ENCODE measurements around the gene PARN. TPM values are rescaled to one million over a fixed set of nuclear protein-coding genes. Genes with fewer than 3 reads are reported as not detected.
"Not testable (repeated sequence)": the region's sequence is repeated elsewhere in the genome, so short reads cannot be mapped to it uniquely, and the experiment has no call there.

The PARN gene
- total RNA-seq, 2 donors from 2014 or later: 22.4 to 51.2 TPM

DNA sequence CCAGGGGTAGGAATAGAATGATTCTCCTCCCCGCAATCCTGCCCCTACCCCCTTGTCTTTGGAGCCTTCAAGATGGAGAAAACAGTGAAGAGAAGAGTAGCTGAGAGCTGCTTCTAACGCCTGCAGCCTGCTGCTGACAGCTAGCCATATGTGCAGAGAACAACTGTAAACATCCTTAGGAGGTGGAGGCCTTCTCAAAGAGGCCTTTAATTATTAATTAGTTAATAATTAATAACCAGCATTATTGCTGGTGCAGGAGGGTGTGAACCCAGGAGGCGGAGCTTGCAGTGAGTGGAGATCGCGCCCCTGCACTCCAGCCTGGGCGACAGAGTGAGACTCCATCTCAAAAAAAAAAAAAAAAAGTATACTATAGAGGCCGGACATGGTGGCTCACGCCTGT is 11.1 kb upstream of the PARN start:
- H3K4me3 ChIP-seq: no peak overlapping the region

DNA sequence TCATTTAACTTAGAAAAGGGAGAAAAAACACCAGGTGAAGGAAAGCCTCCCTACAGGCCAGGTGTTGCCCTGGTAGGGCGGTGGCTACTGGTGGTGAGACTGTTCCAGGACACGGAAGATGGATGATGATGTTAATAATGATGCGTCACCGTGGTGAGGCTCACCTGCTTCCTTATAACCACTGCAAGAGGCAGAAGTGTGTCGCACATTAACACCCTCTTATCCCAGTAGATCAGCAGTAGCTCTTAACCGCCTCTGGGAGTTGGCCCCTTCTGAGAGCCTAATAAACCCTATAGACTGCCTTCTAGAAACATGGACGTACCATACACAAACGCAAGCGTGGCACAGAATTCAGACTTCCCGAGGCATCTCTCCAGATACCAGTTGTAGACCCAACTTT is 10.5 kb upstream of the PARN start:
- intact Hi-C loops (cut with DNase I): no loop called here
- no peaks in the 10 kb centered on the region for H3K4me1 ChIP-seq (replicated peaks)
- TF ChIP-seq CTCF (IDR thresholded peaks at IDR 0.05): no peak
- no peak for TF ChIP-seq POLR2A (IDR thresholded peaks at IDR 0.05)
- no peak overlapping the region for H3K27ac ChIP-seq
- 91% methylated on average over 10 of the region's 10 CpGs for WGBS
- no peaks in the 10 kb centered on the region for H3K27me3 ChIP-seq (replicated peaks; ENCODE audit: insufficient read depth)
- H3K4me3 ChIP-seq: no peak overlapping the region
- H3K36me3 ChIP-seq: no peaks in the 10 kb centered on the region
- H3K9me3 ChIP-seq: no peaks in the 10 kb centered on the region
- no peak for DNase-seq (ENCODE audit: low spot score)

More for the DNA sequence above, 11.1 kb upstream of the PARN start:
- no peak overlapping the region for H3K27ac ChIP-seq
- no peak for DNase-seq (ENCODE audit: low spot score)
- intact Hi-C loops (cut with DNase I): no loop called here
- 93% methylated on average over 8 of the region's 8 CpGs for WGBS
- no peaks in the 10 kb centered on the region for H3K9me3 ChIP-seq
- H3K36me3 ChIP-seq: no peaks in the 10 kb centered on the region
- TF ChIP-seq POLR2A (IDR thresholded peaks at IDR 0.05) (no peak), CTCF (IDR thresholded peaks at IDR 0.05) (no peak), POLR2AphosphoS5 (IDR thresholded peaks at IDR 0.05) (no peak)
- H3K4me1 ChIP-seq (replicated peaks): no peaks in the 10 kb centered on the region
- no peaks in the 10 kb centered on the region for H3K27me3 ChIP-seq (replicated peaks; ENCODE audit: insufficient read depth)

- H3K9me3 ChIP-seq; H3K36me3 ChIP-seq; H3K27me3 ChIP-seq (replicated peaks; ENCODE audit: insufficient read depth); H3K4me3 ChIP-seq; DNase-seq (ENCODE audit: low spot score); intact Hi-C loops (cut with DNase I); H3K4me1 ChIP-seq (replicated peaks); H3K27ac ChIP-seq: not testable (repeated sequence)
- 13% methylated on average over 1 of the region's 1 CpG for WGBS
Observed at GRCh38 chr16:14636951-14637240, 6.8 kb upstream of the PARN start.

DNA sequence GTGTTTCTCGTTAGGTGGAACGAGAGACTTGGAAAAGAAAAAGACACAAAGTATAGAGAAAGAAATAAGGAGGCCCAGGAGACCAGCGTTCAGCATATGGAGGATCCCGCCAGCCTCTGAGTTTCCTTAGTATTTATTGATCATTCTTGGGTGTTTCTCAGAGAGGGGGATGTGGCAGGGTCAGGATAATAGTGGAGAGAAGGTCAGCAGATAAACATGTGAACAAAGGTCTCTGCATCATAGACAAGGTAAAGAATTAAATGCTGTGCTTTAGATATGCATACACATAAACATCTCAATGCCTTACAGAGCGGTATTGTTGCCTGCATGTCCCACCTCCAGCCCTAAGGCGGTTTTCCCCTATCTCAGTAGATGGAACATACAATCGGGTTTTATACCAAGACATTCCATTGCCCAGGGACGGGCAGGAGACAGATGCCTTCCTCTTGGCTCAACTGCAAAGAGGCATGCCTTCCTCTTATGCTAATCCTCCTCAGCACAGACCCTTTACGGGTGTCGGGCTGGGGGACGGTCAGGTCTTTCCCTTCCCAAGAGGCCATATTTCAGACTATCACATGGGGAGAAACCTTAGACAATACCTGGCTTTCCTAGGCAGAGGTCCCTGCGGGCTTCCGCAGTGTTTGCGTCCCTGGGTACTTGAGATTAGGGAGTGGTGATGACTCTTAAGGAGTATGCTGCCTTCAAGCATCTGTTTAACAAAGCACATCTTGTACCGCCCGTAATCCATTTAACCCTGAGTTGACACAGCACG is 6.3 kb upstream of the PARN start:
- H3K36me3 ChIP-seq; H3K4me3 ChIP-seq; H3K27me3 ChIP-seq (replicated peaks; ENCODE audit: insufficient read depth); H3K4me1 ChIP-seq (replicated peaks); H3K27ac ChIP-seq; DNase-seq (ENCODE audit: low spot score); H3K9me3 ChIP-seq; intact Hi-C loops (cut with DNase I): not testable (repeated sequence)
- 29% methylated on average over 17 of the region's 17 CpGs for WGBS

DNA sequence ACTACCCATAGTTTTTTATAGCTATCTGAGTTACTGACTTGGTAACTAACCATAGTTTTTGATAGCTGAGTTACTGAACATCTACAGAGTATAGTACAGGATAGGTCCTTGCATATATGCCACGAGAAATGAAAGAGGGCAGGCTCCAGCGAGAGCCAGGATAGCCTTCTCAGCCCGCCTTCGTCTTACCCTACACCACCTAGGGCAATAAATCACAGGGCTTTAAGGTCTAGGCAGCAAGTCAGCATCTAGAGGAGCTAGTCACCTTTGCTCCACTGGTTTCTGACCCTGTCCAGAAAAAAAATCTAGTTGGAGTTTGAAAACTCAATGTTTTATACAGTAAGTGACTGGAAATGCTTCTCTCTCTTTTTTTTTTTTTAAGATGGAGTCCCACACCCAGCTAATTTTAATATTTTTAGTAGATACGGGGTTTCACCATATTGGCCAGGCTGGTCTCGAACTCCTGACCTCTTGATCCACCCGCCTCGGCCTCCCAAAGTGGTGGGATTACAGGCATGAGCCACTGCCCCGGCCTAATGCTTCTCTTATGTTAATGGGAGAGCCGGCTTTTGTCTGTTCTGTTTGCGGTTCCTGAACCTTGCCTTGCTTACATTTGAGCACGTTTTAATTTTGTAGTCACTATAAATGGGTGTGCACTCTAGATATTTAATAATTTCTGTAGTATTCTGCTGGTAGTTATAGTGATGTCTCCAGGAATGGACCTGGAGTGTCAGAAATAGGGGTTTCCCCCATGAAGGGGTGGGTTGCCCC is 5.5 kb upstream of the PARN start:
- no peak for TF ChIP-seq POLR2A (IDR thresholded peaks at IDR 0.05)
- TF ChIP-seq CTCF (IDR thresholded peaks at IDR 0.05): no peak
- TF ChIP-seq POLR2AphosphoS5 (IDR thresholded peaks at IDR 0.05): no peak
- DNase-seq (ENCODE audit: low spot score): no peak
- intact Hi-C loops (cut with DNase I): no loop called here
- Histone ChIP-seq H3K4me3 (no peak overlapping the region), H3K27me3 (replicated peaks; ENCODE audit: insufficient read depth) (no peaks in the 10 kb centered on the region), H3K9me3 (no peaks in the 10 kb centered on the region), H3K27ac (no peak overlapping the region), H3K36me3 (no peaks in the 10 kb centered on the region), H3K4me1 (replicated peaks) (no peaks in the 10 kb centered on the region)
- WGBS: 61% methylated on average over 12 of the region's 12 CpGs

DNA sequence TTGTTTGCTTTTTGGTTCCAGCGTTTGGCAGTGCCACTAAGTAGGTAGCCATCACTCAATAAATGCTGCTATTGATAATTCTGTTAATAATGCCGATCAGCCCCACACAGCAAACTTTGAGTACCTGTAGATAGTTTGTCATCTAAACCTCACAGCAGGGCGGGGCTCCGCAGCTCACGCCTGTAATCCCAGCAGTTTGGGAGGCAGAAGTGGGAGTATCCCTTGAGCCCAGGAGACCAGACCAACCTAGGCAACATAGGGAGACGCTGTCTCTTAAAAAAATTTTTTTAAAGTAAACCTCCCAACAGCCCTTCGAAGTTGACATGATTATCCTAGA is 4.3 kb upstream of the PARN start:
- DNase-seq (ENCODE audit: low spot score): no peak
- peak overlapping the region in 1 of 2 donors; percentile 96 for H3K27ac ChIP-seq
- no peaks in the 10 kb centered on the region for H3K4me1 ChIP-seq (replicated peaks)
- TF ChIP-seq POLR2A (IDR thresholded peaks at IDR 0.05): no peak
- TF ChIP-seq POLR2AphosphoS5 (IDR thresholded peaks at IDR 0.05): no peak
- no peak for TF ChIP-seq CTCF (IDR thresholded peaks at IDR 0.05)
- peak overlapping the region in 1 of 2 donors; percentile 83 for H3K4me3 ChIP-seq
- H3K27me3 ChIP-seq (replicated peaks; ENCODE audit: insufficient read depth): no peaks in the 10 kb centered on the region
- no peaks in the 10 kb centered on the region for H3K9me3 ChIP-seq
- intact Hi-C loops (cut with DNase I): no loop called here
- 64% methylated on average over 7 of the region's 7 CpGs for WGBS
- H3K36me3 ChIP-seq: no peaks in the 10 kb centered on the region

Data from prostate gland (tissue), 2 donors.